CD4-positive, alpha-beta memory T cell (primary cell): ENCODE measurements around the gene ACKR2. TPM values are rescaled to one million over a fixed set of nuclear protein-coding genes. Genes with fewer than 3 reads are reported as not detected.

Experiments used
- CTCF ChIA-PET: fragments of 350-600 bp; sonication (Branson Sonifier 250); formaldehyde crosslinking; loops from one replicate; lab custom pipeline; 2021; ENCODE audit warnings: inconsistent platforms; ENCODE audit not compliant: partially characterized antibody; lab: Charles Lee
- POLR2A ChIA-PET: fragments of 350-600 bp; sonication (Branson Sonifier 250); formaldehyde crosslinking; loops from one replicate; lab custom pipeline; 2021; ENCODE audit not compliant: partially characterized antibody; lab: Charles Lee
- DNase-seq, 5 donors: peaks; one replicate each; pipeline versions ENCODE4 v3.0.0 to v3.0.0-alpha.2; 2020 to 2022; ENCODE audit warnings: mixed read lengths in 1 of 5
- H3K27ac ChIP-seq: one replicate; pipeline ENCODE4 v1.7.0; 2013; ENCODE audit warnings: low read depth, low read length
- H3K27me3 ChIP-seq: 2 replicates; pipeline ENCODE4 v1.7.0; 2013; ENCODE audit warnings: mild to moderate bottlenecking, low read length, moderate library complexity; ENCODE audit not compliant: insufficient read depth
- H3K36me3 ChIP-seq: 2 replicates; pipeline ENCODE4 v1.7.0; 2013; ENCODE audit warnings: mild to moderate bottlenecking, low read length, moderate library complexity; ENCODE audit not compliant: insufficient read depth
- H3K4me1 ChIP-seq: 2 replicates; pipeline ENCODE4 v1.7.0; 2013; ENCODE audit warnings: mild to moderate bottlenecking, low read length, moderate library complexity; ENCODE audit not compliant: insufficient read depth
- H3K4me3 ChIP-seq, 2 donors: one replicate each; pipeline ENCODE4 v1.7.0; 2013; ENCODE audit warnings: low read length in 2 of 2, mild to moderate bottlenecking in 1 of 2
- H3K9me3 ChIP-seq, 2 donors: one replicate each; pipeline ENCODE4 v1.7.0; 2013; ENCODE audit warnings: low read length in 2 of 2, control low read depth in 1 of 2; ENCODE audit not compliant: control insufficient read depth in 1 of 2
- H3K27ac Mint-ChIP-seq, 7 donors: one replicate each; pipeline ENCODE4 v1.8.0; 2020 to 2021; ENCODE audit warnings: mixed read lengths in 7 of 7, mild to moderate bottlenecking in 6 of 7, inconsistent platforms in 3 of 7, moderate library complexity in 3 of 7
- H3K27me3 Mint-ChIP-seq, 2 donors: one replicate each; pipeline ENCODE4 v1.8.0; 2020 to 2021; ENCODE audit warnings: mixed read lengths in 2 of 2
- H3K36me3 Mint-ChIP-seq, 2 donors: one replicate each; pipeline ENCODE4 v1.8.0; 2020 to 2021; ENCODE audit warnings: mixed read lengths in 2 of 2, inconsistent platforms in 1 of 2, mild to moderate bottlenecking in 1 of 2
- H3K4me1 Mint-ChIP-seq, 4 donors: one replicate each; pipeline ENCODE4 v1.8.0; 2020 to 2021; ENCODE audit warnings: mixed read lengths in 4 of 4, mild to moderate bottlenecking in 1 of 4
- H3K4me3 Mint-ChIP-seq, 8 donors: one replicate each; pipeline ENCODE4 v1.8.0; 2020 to 2021; ENCODE audit warnings: mixed read lengths in 8 of 8, mild to moderate bottlenecking in 7 of 8, moderate library complexity in 6 of 8, inconsistent platforms in 3 of 8
- H3K9me3 Mint-ChIP-seq, 8 donors: one replicate each; pipeline ENCODE4 v1.8.0; 2020 to 2021; ENCODE audit warnings: mixed read lengths in 8 of 8, mild to moderate bottlenecking in 5 of 8, inconsistent platforms in 3 of 8, moderate library complexity in 1 of 8
- intact Hi-C: fragments of 100-400 bp; cut with micrococcal nuclease; formaldehyde crosslinking; loops from one replicate; pipeline ENCODE4 v1.15.1; 2023
- polyA plus RNA-seq, 2 donors: library from polyadenylated mRNA; unstranded; fragments of 300-500 nt; fragmentation: Illumina TruSeq; gene quantifications; one replicate each; pipeline ENCODE4 v1.2.3, GENCODE V29; 2021
- total RNA-seq, 2 experiments: library from RNA; stranded (reverse); gene quantifications; one replicate each; pipeline ENCODE4 v1.2.3, GENCODE V29; 2021

ACKR2 gene
- total and polyA plus RNA-seq, 4 experiments from 2014 or later, result 0.28 to 0.49 TPM; not detected in 2

DNA sequence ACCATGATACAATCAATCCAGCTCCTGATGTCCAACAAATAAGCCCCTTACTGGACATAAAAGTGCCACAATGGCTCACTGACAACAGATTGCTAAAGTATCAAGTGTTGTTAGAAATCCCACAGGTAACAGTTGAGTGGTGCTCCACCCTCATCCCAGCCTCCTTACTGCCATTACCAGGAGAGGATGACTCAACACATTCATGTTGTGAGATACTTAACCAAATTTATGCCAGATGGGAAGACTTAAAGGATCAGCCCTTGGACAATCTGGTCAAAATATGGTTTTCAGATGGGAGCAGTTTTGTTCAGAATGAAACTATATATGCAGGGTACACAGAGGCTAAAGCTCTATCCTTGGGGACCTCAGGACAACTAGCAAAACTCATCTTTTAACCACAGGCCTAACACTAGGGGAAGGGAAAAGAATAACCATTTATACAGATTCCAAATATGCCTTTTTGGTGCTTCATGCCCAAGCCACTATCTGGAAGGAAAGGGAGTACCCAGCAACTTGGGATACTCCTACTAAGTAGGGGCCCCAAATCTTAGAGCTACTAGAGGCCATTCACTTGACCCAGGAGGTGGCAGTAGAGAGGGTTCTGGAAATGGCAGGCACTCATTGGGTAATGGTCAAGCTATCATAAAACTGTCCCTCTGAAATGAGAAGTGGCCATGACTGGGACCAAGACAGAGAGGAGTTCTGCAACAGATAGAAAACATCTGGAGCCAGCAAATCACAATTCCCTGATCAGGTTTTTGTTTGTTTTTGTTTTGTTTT lies 89.8 kb downstream of the ACKR2 start:
- Mint-ChIP-seq H3K27ac (no peak overlapping the region), H3K4me3 (no peak overlapping the region), H3K27me3 (peaks cover 6 to 15% of the 10 kb centered on the region in 2 donors), H3K9me3 (peaks cover 3 to 17% (median 11%) of the 10 kb centered on the region in 8 donors), H3K36me3 (no peaks in the 10 kb centered on the region), H3K4me1 (no peaks in the 10 kb centered on the region)
- POLR2A ChIA-PET, result no interaction called here
- Histone ChIP-seq H3K27ac (no peak overlapping the region), H3K9me3 (peaks cover 0 to 5% of the 10 kb centered on the region in 2 donors), H3K36me3 (no peaks in the 10 kb centered on the region), H3K4me1 (no peaks in the 10 kb centered on the region), H3K27me3 (no peaks in the 10 kb centered on the region), H3K4me3 (no peak overlapping the region)
- CTCF ChIA-PET, result no interaction called here
- no peak for DNase-seq
- intact Hi-C loops, result no loop called here

DNA sequence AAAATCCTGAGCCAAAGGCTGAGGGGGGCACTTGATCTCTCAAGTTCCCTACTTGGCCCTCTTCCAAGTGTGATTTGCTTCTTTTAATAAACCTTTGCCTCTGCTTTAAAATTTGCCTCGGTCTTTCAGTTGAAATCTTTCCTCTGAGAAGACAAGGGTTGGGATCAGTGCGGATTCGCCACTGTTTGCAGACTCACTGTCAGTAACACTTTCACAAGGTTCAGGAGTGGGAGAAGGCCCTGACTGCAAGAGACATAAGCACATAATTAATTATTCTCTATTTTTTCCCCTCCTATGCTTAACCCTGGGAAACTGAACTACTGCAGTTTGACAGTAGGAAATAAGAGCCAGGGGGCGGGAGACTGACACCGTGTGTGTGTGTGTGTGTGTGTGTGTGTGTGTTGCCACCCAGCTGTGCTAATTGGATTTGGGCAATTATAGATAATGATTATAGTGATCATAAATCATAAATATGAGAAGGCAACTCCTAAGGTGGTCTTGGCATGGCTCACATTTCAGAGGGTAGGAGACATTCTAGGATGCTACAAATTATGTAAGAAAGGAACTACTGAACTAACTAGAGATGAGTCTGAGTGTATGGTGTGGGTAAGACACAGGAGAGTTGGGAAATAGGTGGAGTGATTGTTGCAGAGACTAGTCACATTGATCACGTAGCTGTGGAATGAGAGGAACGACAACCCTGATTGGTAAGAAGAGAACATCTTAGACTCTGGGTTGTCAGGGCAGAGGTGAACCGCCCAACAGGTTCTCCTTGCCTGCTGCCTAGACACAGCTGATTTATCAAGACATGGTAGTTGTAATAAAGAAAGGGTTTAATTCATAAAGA lies 91.2 kb downstream of the ACKR2 start:
- no peak overlapping the region for H3K27ac Mint-ChIP-seq
- POLR2A ChIA-PET, result no interaction called here

DNA sequence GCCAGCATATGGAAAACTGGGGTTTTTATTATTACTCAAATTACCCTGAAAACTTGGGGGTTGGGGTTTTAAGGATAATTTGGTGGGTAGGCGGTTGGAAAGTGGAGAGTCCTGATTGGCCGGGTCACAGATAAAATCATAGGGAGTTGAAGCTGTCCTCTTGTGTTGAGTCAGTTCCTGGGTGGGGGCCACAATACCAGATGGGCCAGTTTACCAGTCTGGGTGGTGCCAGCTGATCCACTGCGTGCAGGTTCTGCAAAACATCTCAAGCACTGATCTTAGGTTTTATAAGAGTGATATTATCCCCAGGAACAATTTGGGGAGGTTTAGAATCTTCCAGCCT lies 91.8 kb downstream of the ACKR2 start:
- H3K27ac ChIP-seq, result no peak overlapping the region
- ChIA-PET CTCF (no interaction called here), POLR2A (no interaction called here)
- H3K36me3 ChIP-seq, result no peaks in the 10 kb centered on the region
- H3K27me3 ChIP-seq, result peaks cover 4% of the 10 kb centered on the region
- H3K4me1 Mint-ChIP-seq, result peaks cover 0 to 3% (median 0%) of the 10 kb centered on the region in 4 donors
- H3K9me3 Mint-ChIP-seq, result peaks cover 3 to 28% (median 21%) of the 10 kb centered on the region in 8 donors
- intact Hi-C loops, result no loop called here
- H3K27ac Mint-ChIP-seq, result no peak overlapping the region
- peaks cover 0 to 5% of the 10 kb centered on the region in 2 donors for H3K9me3 ChIP-seq
- DNase-seq, result no peak
- peaks cover 2 to 4% of the 10 kb centered on the region in 2 donors for H3K36me3 Mint-ChIP-seq
- peaks cover 16 to 19% of the 10 kb centered on the region in 2 donors for H3K27me3 Mint-ChIP-seq
- H3K4me3 Mint-ChIP-seq, result no peak overlapping the region
- H3K4me1 ChIP-seq, result no peaks in the 10 kb centered on the region
- no peak overlapping the region for H3K4me3 ChIP-seq

More for the DNA sequence above, 91.2 kb downstream of the ACKR2 start:
- Mint-ChIP-seq H3K4me3 (no peak overlapping the region), H3K9me3 (peaks cover 3 to 26% (median 21%) of the 10 kb centered on the region in 8 donors), H3K27me3 (peaks cover 12 to 17% of the 10 kb centered on the region in 2 donors), H3K36me3 (peaks cover under 1 to 2% of the 10 kb centered on the region in 2 donors), H3K4me1 (no peaks in the 10 kb centered on the region)
- Histone ChIP-seq H3K4me3 (no peak overlapping the region), H3K27me3 (peaks cover 1% of the 10 kb centered on the region), H3K27ac (no peak overlapping the region), H3K36me3 (no peaks in the 10 kb centered on the region), H3K9me3 (peaks cover 0 to 5% of the 10 kb centered on the region in 2 donors), H3K4me1 (no peaks in the 10 kb centered on the region)
- intact Hi-C loops, result no loop called here
- CTCF ChIA-PET, result no interaction called here
- no peak for DNase-seq

DNA sequence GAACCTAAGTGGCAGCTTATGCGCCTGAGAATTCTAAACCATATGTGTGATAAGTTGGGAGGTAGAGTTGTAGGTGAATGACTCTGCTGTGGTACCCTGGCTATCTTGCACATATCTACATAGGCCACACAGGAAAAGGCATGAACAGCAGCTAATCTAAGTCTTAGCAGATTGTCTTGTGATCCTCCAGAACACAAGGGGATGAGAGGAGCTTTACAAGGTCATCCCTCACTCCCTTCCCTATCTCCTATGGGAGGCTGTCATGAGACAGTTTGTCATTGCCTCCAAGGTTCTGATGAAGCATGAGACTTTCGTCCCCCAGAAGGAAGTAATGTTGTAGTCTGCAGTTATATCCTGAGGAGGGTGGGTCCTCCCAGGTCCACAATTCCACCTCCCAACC lies 93.0 kb downstream of the ACKR2 start:
- Histone ChIP-seq H3K9me3 (peaks cover 0 to 5% of the 10 kb centered on the region in 2 donors), H3K4me1 (no peaks in the 10 kb centered on the region), H3K27me3 (peaks cover 9% of the 10 kb centered on the region), H3K36me3 (no peaks in the 10 kb centered on the region), H3K4me3 (no peak overlapping the region), H3K27ac (no peak overlapping the region)
- ChIA-PET CTCF (no interaction called here), POLR2A (no interaction called here)
- peaks cover 2 to 8% of the 10 kb centered on the region in 2 donors for H3K36me3 Mint-ChIP-seq
- peaks cover 4 to 9% (median 5%) of the 10 kb centered on the region in 4 donors for H3K4me1 Mint-ChIP-seq
- no peak overlapping the region for H3K27ac Mint-ChIP-seq
- H3K4me3 Mint-ChIP-seq, result no peak overlapping the region
- no peak for DNase-seq
- H3K27me3 Mint-ChIP-seq, result peaks cover 24 to 26% of the 10 kb centered on the region in 2 donors
- H3K9me3 Mint-ChIP-seq, result peaks cover 3 to 35% (median 22%) of the 10 kb centered on the region in 8 donors
- intact Hi-C loops, result no loop called here

DNA sequence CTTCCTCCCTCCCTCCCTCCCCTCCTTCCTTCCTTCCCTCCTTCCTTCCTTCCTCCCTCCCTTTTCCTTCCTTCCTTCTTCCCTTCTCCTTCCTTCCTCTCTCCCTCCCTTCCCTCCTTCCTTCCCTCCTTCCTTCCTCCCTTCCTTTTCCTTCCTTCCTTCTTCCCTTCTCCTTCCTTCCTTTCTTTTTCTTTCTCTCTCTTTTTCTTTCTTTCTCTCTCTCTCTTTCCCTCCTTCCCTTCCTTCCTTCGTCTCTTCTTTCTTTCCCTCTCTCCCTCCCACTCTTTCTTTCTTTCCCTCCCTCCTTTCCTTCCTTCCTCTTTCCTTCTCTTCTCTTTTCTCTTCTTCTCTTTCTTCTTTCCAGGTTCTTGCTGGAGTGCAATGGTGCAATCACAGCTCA lies 94.8 kb downstream of the ACKR2 start:
- H3K9me3 ChIP-seq, result peaks cover 0 to 5% of the 10 kb centered on the region in 2 donors
- no peak overlapping the region for H3K4me3 Mint-ChIP-seq
- no peaks in the 10 kb centered on the region for H3K4me1 ChIP-seq
- peaks cover 4 to 10% (median 5%) of the 10 kb centered on the region in 4 donors for H3K4me1 Mint-ChIP-seq
- peaks cover 32 to 39% of the 10 kb centered on the region in 2 donors for H3K27me3 Mint-ChIP-seq
- intact Hi-C loops, result no loop called here
- H3K36me3 ChIP-seq, result no peaks in the 10 kb centered on the region
- H3K27ac Mint-ChIP-seq, result no peak overlapping the region
- peaks cover 2 to 8% of the 10 kb centered on the region in 2 donors for H3K36me3 Mint-ChIP-seq
- ChIA-PET CTCF (no interaction called here), POLR2A (no interaction called here)
- DNase-seq, result no peak
- H3K27ac ChIP-seq, result no peak overlapping the region
- H3K4me3 ChIP-seq, result no peak overlapping the region
- H3K27me3 ChIP-seq, result peaks cover 9% of the 10 kb centered on the region
- peaks cover 3 to 36% (median 22%) of the 10 kb centered on the region in 8 donors for H3K9me3 Mint-ChIP-seq

DNA sequence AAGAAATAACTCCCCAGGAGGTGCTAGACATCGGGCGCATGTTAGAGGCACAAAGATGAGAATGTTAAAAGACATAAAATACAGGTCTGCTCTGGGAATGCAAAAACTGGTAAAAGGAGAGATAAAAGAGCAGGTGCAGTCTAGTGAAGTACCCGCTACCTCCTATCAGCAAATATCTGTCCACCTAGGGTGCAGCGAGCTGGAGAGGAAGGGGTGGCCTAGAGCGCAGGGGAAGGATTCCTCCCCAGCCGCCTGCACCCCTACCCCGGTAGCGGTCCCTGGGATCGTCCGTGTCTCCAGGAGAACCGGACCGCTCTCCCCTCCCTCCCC lies 96.5 kb downstream of the ACKR2 start:
- H3K27me3 ChIP-seq, result peaks cover 9% of the 10 kb centered on the region
- H3K9me3 ChIP-seq, result peaks cover 0 to 5% of the 10 kb centered on the region in 2 donors
- H3K27ac ChIP-seq, result no peak overlapping the region
- CTCF ChIA-PET, result no interaction called here
- POLR2A ChIA-PET, result no interaction called here
- no peaks in the 10 kb centered on the region for H3K4me1 ChIP-seq
- DNase-seq, result no peak
- H3K9me3 Mint-ChIP-seq, result peaks cover 3 to 38% (median 25%) of the 10 kb centered on the region in 8 donors
- H3K27ac Mint-ChIP-seq, result peak overlapping the region in 1 of 7 donors; percentile 81
- no peaks in the 10 kb centered on the region for H3K36me3 ChIP-seq
- H3K4me3 Mint-ChIP-seq, result peak overlapping the region; percentile 61 to 78 (median 74)
- peaks cover 4 to 10% (median 5%) of the 10 kb centered on the region in 4 donors for H3K4me1 Mint-ChIP-seq
- peaks cover 30 to 42% of the 10 kb centered on the region in 2 donors for H3K27me3 Mint-ChIP-seq
- intact Hi-C loops, result no loop called here
- H3K36me3 Mint-ChIP-seq, result peaks cover 5 to 13% of the 10 kb centered on the region in 2 donors
- H3K4me3 ChIP-seq, result no peak overlapping the region
